ENCODE measurements around the gene BCLAF3. TPM values are rescaled to one million over a fixed set of nuclear protein-coding genes. Genes with fewer than 3 reads are reported as not detected.

The BCLAF3 gene
- total and polyA plus RNA-seq, 4 donors, result 0.76 to 3.2 (median 1.4) TPM

DNA sequence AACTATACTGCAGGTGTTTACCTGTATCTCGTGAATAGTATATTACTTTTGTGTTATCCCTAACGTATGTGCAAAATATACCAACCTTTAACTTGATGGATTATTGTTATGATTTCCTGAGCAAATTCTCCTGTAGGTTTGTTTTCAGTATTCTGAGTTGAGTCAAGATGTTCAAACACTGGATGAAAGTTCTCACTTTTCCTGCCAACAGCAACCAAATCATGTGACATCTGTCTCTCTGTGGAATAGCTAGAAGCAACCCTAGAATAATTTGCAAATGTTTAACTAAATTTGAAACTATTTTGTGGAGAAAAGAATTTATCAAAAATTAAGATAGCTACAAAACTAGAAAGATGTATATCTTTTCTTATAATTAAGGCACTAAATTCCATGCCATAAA is 35.6 kb downstream of the BCLAF3 start:
- Histone ChIP-seq H3K27me3 (ENCODE audit: control insufficient read depth in 4 of 4, insufficient read depth in 4 of 4, low read length in 3 of 4) (no peaks in the 10 kb centered on the region), H3K4me3 (ENCODE audit: low read depth in 1 of 3, low read length in 3 of 3) (no peak overlapping the region), H3K9ac (ENCODE audit: low read depth in 1 of 2, low read length in 2 of 2) (no peak overlapping the region), H3K9me3 (ENCODE audit: control insufficient read depth in 4 of 4, low read length in 3 of 4) (no peaks in the 10 kb centered on the region), H3K36me3 (ENCODE audit: control insufficient read depth in 4 of 4, insufficient read depth in 3 of 4, low read depth in 1 of 4, low read length in 3 of 4) (peaks cover 0 to 3% (median 0%) of the 10 kb centered on the region in 4 donors), H3K4me1 (ENCODE audit: control insufficient read depth in 4 of 4, insufficient read depth in 4 of 4, low read length in 3 of 4) (no peaks in the 10 kb centered on the region), H3K27ac (ENCODE audit: low read depth in 1 of 2, low read length in 2 of 2) (no peak overlapping the region)
- WGBS, result 90% methylated on average over 2 of the region's 2 CpGs
- no peak for DNase-seq (ENCODE audit: low spot score)
- TF ChIP-seq, protein P1, sequence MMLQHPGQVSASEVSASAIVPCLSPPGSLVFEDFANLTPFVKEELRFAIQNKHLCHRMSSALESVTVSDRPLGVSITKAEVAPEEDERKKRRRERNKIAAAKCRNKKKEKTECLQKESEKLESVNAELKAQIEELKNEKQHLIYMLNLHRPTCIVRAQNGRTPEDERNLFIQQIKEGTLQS (IDR thresholded peaks at IDR 0.05), result no peak
- no peak for TF ChIP-seq EGR1 (IDR thresholded peaks at IDR 0.05; ENCODE audit: low read depth in 2 of 2)
- TF ChIP-seq RXRA (IDR thresholded peaks at IDR 0.05), result no peak
- TF ChIP-seq, protein P2, sequence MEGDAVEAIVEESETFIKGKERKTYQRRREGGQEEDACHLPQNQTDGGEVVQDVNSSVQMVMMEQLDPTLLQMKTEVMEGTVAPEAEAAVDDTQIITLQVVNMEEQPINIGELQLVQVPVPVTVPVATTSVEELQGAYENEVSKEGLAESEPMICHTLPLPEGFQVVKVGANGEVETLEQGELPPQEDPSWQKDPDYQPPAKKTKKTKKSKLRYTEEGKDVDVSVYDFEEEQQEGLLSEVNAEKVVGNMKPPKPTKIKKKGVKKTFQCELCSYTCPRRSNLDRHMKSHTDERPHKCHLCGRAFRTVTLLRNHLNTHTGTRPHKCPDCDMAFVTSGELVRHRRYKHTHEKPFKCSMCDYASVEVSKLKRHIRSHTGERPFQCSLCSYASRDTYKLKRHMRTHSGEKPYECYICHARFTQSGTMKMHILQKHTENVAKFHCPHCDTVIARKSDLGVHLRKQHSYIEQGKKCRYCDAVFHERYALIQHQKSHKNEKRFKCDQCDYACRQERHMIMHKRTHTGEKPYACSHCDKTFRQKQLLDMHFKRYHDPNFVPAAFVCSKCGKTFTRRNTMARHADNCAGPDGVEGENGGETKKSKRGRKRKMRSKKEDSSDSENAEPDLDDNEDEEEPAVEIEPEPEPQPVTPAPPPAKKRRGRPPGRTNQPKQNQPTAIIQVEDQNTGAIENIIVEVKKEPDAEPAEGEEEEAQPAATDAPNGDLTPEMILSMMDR (IDR thresholded peaks at IDR 0.05; ENCODE audit: low read depth, low read length, missing input control), result no peak
- no peak for TF ChIP-seq NR2F2 (IDR thresholded peaks at IDR 0.05)
- TF ChIP-seq FOXA1 (IDR thresholded peaks at IDR 0.05), result no peak
- TF ChIP-seq, protein P3, sequence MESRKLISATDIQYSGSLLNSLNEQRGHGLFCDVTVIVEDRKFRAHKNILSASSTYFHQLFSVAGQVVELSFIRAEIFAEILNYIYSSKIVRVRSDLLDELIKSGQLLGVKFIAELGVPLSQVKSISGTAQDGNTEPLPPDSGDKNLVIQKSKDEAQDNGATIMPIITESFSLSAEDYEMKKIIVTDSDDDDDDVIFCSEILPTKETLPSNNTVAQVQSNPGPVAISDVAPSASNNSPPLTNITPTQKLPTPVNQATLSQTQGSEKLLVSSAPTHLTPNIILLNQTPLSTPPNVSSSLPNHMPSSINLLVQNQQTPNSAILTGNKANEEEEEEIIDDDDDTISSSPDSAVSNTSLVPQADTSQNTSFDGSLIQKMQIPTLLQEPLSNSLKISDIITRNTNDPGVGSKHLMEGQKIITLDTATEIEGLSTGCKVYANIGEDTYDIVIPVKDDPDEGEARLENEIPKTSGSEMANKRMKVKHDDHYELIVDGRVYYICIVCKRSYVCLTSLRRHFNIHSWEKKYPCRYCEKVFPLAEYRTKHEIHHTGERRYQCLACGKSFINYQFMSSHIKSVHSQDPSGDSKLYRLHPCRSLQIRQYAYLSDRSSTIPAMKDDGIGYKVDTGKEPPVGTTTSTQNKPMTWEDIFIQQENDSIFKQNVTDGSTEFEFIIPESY (IDR thresholded peaks at IDR 0.05), result no peak
- TF ChIP-seq, protein P4, sequence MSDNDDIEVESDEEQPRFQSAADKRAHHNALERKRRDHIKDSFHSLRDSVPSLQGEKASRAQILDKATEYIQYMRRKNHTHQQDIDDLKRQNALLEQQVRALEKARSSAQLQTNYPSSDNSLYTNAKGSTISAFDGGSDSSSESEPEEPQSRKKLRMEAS (IDR thresholded peaks at IDR 0.05), result no peak
- TF ChIP-seq YY1 (IDR thresholded peaks at IDR 0.05), result no peak
- TF ChIP-seq, protein P5, sequence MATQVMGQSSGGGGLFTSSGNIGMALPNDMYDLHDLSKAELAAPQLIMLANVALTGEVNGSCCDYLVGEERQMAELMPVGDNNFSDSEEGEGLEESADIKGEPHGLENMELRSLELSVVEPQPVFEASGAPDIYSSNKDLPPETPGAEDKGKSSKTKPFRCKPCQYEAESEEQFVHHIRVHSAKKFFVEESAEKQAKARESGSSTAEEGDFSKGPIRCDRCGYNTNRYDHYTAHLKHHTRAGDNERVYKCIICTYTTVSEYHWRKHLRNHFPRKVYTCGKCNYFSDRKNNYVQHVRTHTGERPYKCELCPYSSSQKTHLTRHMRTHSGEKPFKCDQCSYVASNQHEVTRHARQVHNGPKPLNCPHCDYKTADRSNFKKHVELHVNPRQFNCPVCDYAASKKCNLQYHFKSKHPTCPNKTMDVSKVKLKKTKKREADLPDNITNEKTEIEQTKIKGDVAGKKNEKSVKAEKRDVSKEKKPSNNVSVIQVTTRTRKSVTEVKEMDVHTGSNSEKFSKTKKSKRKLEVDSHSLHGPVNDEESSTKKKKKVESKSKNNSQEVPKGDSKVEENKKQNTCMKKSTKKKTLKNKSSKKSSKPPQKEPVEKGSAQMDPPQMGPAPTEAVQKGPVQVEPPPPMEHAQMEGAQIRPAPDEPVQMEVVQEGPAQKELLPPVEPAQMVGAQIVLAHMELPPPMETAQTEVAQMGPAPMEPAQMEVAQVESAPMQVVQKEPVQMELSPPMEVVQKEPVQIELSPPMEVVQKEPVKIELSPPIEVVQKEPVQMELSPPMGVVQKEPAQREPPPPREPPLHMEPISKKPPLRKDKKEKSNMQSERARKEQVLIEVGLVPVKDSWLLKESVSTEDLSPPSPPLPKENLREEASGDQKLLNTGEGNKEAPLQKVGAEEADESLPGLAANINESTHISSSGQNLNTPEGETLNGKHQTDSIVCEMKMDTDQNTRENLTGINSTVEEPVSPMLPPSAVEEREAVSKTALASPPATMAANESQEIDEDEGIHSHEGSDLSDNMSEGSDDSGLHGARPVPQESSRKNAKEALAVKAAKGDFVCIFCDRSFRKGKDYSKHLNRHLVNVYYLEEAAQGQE (IDR thresholded peaks at IDR 0.05), result no peak
- TF ChIP-seq RAD21 (IDR thresholded peaks at IDR 0.05), result no peak
- no peak for TF ChIP-seq HNF4G (IDR thresholded peaks at IDR 0.05)
- TF ChIP-seq JUND (IDR thresholded peaks at IDR 0.05), result no peak
- no peak for TF ChIP-seq FOXA2 (IDR thresholded peaks at IDR 0.05)
- TF ChIP-seq HNF4A (conservative IDR thresholded peaks at IDR 0.05), result no peak
- no peak for TF ChIP-seq TAF1 (conservative IDR thresholded peaks at IDR 0.05)

All from liver (tissue), 9 donors.